Testis (tissue), 2 donors: ENCODE data around the gene PSME1.

Experiments used
- POLR2A ChIP-seq: fragments of 450-650 bp; IDR thresholded peaks from one replicate; pipeline ENCODE4 v1.6.1; 2017; ENCODE audit warnings: antibody characterized with exemption, mild to moderate bottlenecking, moderate library complexity
- TF ChIP-seq, protein P1 (sequence below), 3 experiments: fragments of 450-650 bp in 2 of 3; fragments of 200-600 bp in 1 of 3; sonication (generic) in 1 of 3; IDR thresholded peaks; one replicate each; pipeline ENCODE4 v1.5.1; 2016 to 2019; ENCODE audit warnings: antibody characterized with exemption in 3 of 3, mild to moderate bottlenecking in 2 of 3, moderate library complexity in 1 of 3

- TF ChIP-seq, protein P1, sequence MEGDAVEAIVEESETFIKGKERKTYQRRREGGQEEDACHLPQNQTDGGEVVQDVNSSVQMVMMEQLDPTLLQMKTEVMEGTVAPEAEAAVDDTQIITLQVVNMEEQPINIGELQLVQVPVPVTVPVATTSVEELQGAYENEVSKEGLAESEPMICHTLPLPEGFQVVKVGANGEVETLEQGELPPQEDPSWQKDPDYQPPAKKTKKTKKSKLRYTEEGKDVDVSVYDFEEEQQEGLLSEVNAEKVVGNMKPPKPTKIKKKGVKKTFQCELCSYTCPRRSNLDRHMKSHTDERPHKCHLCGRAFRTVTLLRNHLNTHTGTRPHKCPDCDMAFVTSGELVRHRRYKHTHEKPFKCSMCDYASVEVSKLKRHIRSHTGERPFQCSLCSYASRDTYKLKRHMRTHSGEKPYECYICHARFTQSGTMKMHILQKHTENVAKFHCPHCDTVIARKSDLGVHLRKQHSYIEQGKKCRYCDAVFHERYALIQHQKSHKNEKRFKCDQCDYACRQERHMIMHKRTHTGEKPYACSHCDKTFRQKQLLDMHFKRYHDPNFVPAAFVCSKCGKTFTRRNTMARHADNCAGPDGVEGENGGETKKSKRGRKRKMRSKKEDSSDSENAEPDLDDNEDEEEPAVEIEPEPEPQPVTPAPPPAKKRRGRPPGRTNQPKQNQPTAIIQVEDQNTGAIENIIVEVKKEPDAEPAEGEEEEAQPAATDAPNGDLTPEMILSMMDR (IDR thresholded peaks at IDR 0.05), result no peak
- no peak for TF ChIP-seq POLR2A
Observed at GRCh38 chr14:24095271-24096068, 40.5 kb upstream of the PSME1 start.
